GM12878 (cell line): ENCODE measurements around the gene SYNE4. TPM values are rescaled to one million over a fixed set of nuclear protein-coding genes. Genes with fewer than 3 reads are reported as not detected.

Experiments used
- ATAC-seq: fragments of 200-7000 bp; cut with Tn5 transposase; 3 replicates; pipeline ENCODE4 v1.9.1; 2020; ENCODE audit warnings: mild to moderate bottlenecking, moderate library complexity
- BruUV-seq: library from RNA; stranded (reverse); fragments of 400-500 nt; replicated peaks from 2 replicates; lab custom pipeline; 2021; lab: Mats Ljungman, UMichigan
- CTCF ChIA-PET: fragments of 300-600 bp; sonication (Branson Sonifier 250); formaldehyde crosslinking; extraction: SDS; loops from one replicate; lab custom pipeline; 2021; ENCODE audit warnings: inconsistent platforms; lab: Yijun Ruan, JAX
- POLR2A ChIA-PET: fragments of 350-600 bp; formaldehyde crosslinking; extraction: SDS; loops from one replicate; lab custom pipeline; 2021; ENCODE audit warnings: inconsistent platforms; lab: Charles Lee
- RAD21 ChIA-PET: fragments of 300-600 bp; sonication (Branson Sonifier 250); formaldehyde crosslinking; loops from one replicate; lab custom pipeline; 2023; ENCODE audit warnings: antibody characterized with exemption; ENCODE audit not compliant: unreplicated experiment; lab: Charles Lee
- SMC1A ChIA-PET: fragments of 300-600 bp; sonication (Branson Sonifier 250); formaldehyde crosslinking; loops from one replicate; lab custom pipeline; 2023; ENCODE audit not compliant: unreplicated experiment, uncharacterized antibody; lab: Charles Lee
- DNase-seq: peaks from one replicate; pipeline ENCODE4 v3.0.0-alpha.2; 2011; ENCODE audit warnings: low read depth, low spot score
- FAIRE-seq: peaks from 3 replicates; lab custom pipeline; 2011; peaks lifted over from hg19 to GRCh38; lab: Jason Lieb, UNC
- H2AFZ ChIP-seq: 2 replicates; pipeline ENCODE4 v1.6.0; 2011; ENCODE audit warnings: low read depth, low read length, control low read depth; ENCODE audit not compliant: control insufficient read depth
- H3K27ac ChIP-seq: 2 replicates; pipeline ENCODE4 v1.5.1; 2011; ENCODE audit warnings: control low read depth; ENCODE audit not compliant: control insufficient read depth, insufficient read depth
- H3K27me3 ChIP-seq, 2 experiments: replicated peaks in 1 of 2; 2 replicates each; pipeline versions ENCODE4 v1.6.0 to v1.6.1; 2011; ENCODE audit warnings: low read length in 1 of 2; ENCODE audit not compliant: control insufficient read depth in 2 of 2, insufficient read depth in 2 of 2
- H3K36me3 ChIP-seq, 2 experiments: 2 replicates each; pipeline ENCODE4 v1.5.1; 2011; ENCODE audit warnings: low read length in 1 of 2; ENCODE audit not compliant: control insufficient read depth in 2 of 2, insufficient read depth in 2 of 2
- H3K4me1 ChIP-seq: 2 replicates; pipeline ENCODE4 v1.6.1; 2011; ENCODE audit warnings: mild to moderate bottlenecking, low read length, moderate library complexity, mixed read lengths; ENCODE audit not compliant: control insufficient read depth, insufficient read depth
- H3K4me2 ChIP-seq: 2 replicates; pipeline ENCODE4 v1.6.0; 2011; ENCODE audit warnings: control low read depth; ENCODE audit not compliant: control insufficient read depth, insufficient read depth
- H3K4me3 ChIP-seq: fragments of 200-600 bp; sonication (generic); 2 replicates; pipeline ENCODE4 v1.5.1; 2016
- H3K79me2 ChIP-seq: 2 replicates; pipeline ENCODE4 v1.6.0; 2011; ENCODE audit warnings: low read length; ENCODE audit not compliant: control insufficient read depth, insufficient read depth
- H3K9ac ChIP-seq: 2 replicates; pipeline ENCODE4 v1.8.0; 2011; ENCODE audit warnings: low read length, control low read depth, mixed read lengths; ENCODE audit not compliant: control insufficient read depth, insufficient read depth
- H3K9me3 ChIP-seq: replicated peaks from 3 replicates; pipeline ENCODE4 v1.5.1; 2011; ENCODE audit warnings: mild to moderate bottlenecking, low read length; ENCODE audit not compliant: control insufficient read depth, insufficient read depth
- H4K20me1 ChIP-seq: 2 replicates; pipeline ENCODE4 v1.6.0; 2011; ENCODE audit not compliant: control insufficient read depth, insufficient read depth
- ASH2L ChIP-seq: fragments of 300-600, 200-600 bp; sonication (generic); IDR thresholded peaks from 2 replicates; pipeline ENCODE4 v1.6.1; 2017; ENCODE audit warnings: low read depth, mild to moderate bottlenecking, borderline replicate concordance
- ATF7 ChIP-seq: fragments of 450-650 bp; IDR thresholded peaks from 2 replicates; pipeline ENCODE4 v1.6.1; 2016; ENCODE audit warnings: low read depth, mild to moderate bottlenecking
- BHLHE40 ChIP-seq, 2 experiments: fragments of 450-650 bp in 1 of 2; IDR thresholded peaks; 2 replicates each; pipeline ENCODE4 v1.6.1; 2011 to 2017; ENCODE audit warnings: low read depth in 2 of 2, borderline replicate concordance in 1 of 2, improper control_type of control experiment in 1 of 2, low read length in 1 of 2, mild to moderate bottlenecking in 1 of 2
- CEBPB ChIP-seq, 2 experiments: fragments of 150-350 bp in 1 of 2; IDR thresholded peaks; 2 replicates each; pipeline ENCODE4 v1.6.1; 2012 to 2014; ENCODE audit warnings: low read depth in 2 of 2, low read length in 2 of 2, borderline replicate concordance in 1 of 2, inconsistent platforms in 1 of 2
- IKZF1 ChIP-seq: fragments of 450-650 bp; conservative IDR thresholded peaks from 2 replicates; pipeline ENCODE4 v1.6.1; 2017; ENCODE audit warnings: antibody characterized with exemption, mild to moderate bottlenecking
- IRF4 ChIP-seq: IDR thresholded peaks from 2 replicates; pipeline ENCODE4 v1.6.1; 2011; ENCODE audit warnings: low read depth, low read length
- MYB ChIP-seq: fragments of 150-350 bp; IDR thresholded peaks from 2 replicates; pipeline ENCODE4 v1.6.1; 2014; ENCODE audit warnings: mild to moderate bottlenecking, low read depth, low read length, borderline replicate concordance
- POLR2A ChIP-seq: IDR thresholded peaks from 2 replicates; pipeline ENCODE4 v1.6.1; 2011; ENCODE audit warnings: low read depth, mild to moderate bottlenecking, low read length
- RFX5 ChIP-seq: IDR thresholded peaks from 2 replicates; pipeline ENCODE4 v1.6.1; 2011; ENCODE audit warnings: low read depth, low read length, improper control_type of control experiment
- TAF1 ChIP-seq: IDR thresholded peaks from 2 replicates; pipeline ENCODE4 v1.6.1; 2011; ENCODE audit warnings: mild to moderate bottlenecking, low read depth, low read length, borderline replicate concordance
- ZSCAN29 ChIP-seq: fragments of 450-650 bp; IDR thresholded peaks from 2 replicates; pipeline ENCODE4 v1.6.1; 2017; ENCODE audit warnings: mild to moderate bottlenecking, moderate library complexity
- WGBS: methylation state at CpG from one replicate; pipeline ENCODE4 v1.1.6; 2016; ENCODE audit warnings: low lambda C conversion rate; ENCODE audit not compliant: insufficient replicate concordance, insufficient coverage; ENCODE audit errors: missing lambda C conversion rate; 5-methylcytosine and 5-hydroxymethylcytosine counted together
- in situ Hi-C: fragments of 300-500 bp; cut with MboI; formaldehyde crosslinking; loops from 9 replicates; pipeline ENCODE4 v1.14.3; 2018; ENCODE audit warnings: mixed read lengths
- intact Hi-C: fragments of 100-400 bp; cut with micrococcal nuclease; formaldehyde crosslinking; loops from one replicate; pipeline ENCODE4 v1.14.2; 2022; ENCODE audit not compliant: unreplicated experiment
- polyA plus RNA-seq, 11 experiments: library from polyadenylated mRNA; depleted of rRNA in 4 of 11; unstranded in 6 of 11; stranded (reverse) in 5 of 11; fragments of >200 nt; fragmentation: Nextera tagmentation in 4 of 11; fragmentation: Illumina TruSeq in 1 of 11; extraction: Ambion mirVana in 4 of 11; extraction: Trizol in 1 of 11; gene quantifications; 1 replicate in 1 of 11; 2 replicates in 10 of 11; pipeline versions ENCODE4 v1.2.1 to v1.2.3, GENCODE V29; 2011 to 2016; ENCODE audit warnings: inconsistent platforms in 2 of 11, missing spikeins in 2 of 11, low read depth in 1 of 11
- total RNA-seq, 4 experiments: library from RNA; depleted of rRNA in 3 of 4; stranded (reverse); fragments of >200 nt in 3 of 4; fragmentation: Illumina TruSeq in 1 of 4; extraction: Trizol in 1 of 4; gene quantifications; 2 replicates each; pipeline versions ENCODE4 v1.2.1 to v1.2.3, GENCODE V29; 2013 to 2021
- TF ChIP-seq, protein P1 (sequence below): fragments of 450-650 bp; IDR thresholded peaks from 2 replicates; pipeline ENCODE4 v1.6.1; 2018; ENCODE audit warnings: borderline replicate concordance, mild to moderate bottlenecking; ENCODE audit not compliant: partially characterized antibody
- TF ChIP-seq, protein P2 (sequence below): fragments of 450-650 bp; IDR thresholded peaks from 2 replicates; pipeline ENCODE4 v1.6.1; 2017; ENCODE audit warnings: mild to moderate bottlenecking

Gene SYNE4
- total and polyA plus RNA-seq, 10 of the 15 experiments (the other 5 are each of a cell fraction or from before 2014, with no cell fraction given), result 0.35 to 1.2 (median 0.71) TPM

DNA sequence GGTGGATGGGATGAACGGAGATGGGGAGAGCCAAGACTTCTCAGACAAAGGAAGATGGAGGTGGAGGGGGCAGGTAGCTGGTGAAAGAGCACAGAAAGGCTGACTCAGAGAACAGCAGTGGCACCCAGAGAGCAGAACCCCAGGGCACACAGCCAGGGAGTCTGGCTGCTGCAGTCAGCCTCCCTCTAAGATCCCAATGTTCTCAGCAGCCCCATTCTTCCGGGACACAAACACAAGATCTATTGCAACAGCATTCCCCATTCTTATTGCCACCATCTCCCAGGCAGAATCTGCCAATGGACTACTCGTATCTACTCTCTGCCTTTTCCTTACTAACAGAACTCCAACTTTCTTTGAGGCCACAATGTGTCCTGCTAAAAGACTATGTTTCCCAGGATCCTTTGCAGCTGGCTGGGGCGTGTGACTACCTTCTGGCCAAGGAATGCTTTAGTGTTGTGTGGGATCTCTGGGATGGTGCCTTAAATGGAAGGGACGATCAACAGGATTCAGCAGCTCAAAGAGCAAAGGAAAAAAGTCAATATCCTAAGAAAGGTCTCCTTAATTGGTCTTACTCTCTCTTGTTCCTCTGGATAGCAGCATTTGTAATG lies 37.9 kb upstream of the SYNE4 start:
- RAD21 ChIA-PET, result no interaction called here
- POLR2A ChIA-PET, result no interaction called here
- intact Hi-C loops, result no loop called here
- no peaks in the 10 kb centered on the region for H3K36me3 ChIP-seq
- CTCF ChIA-PET, result no interaction called here
- no TSS peak for BruUV-seq
- no peaks in the 10 kb centered on the region for H3K9me3 ChIP-seq
- in situ Hi-C loops, result no loop called here
- H3K4me1 ChIP-seq, result no peaks in the 10 kb centered on the region
- WGBS, result 85% methylated on average over 5 of the region's 5 CpGs
- H3K27me3 ChIP-seq, result no peaks in the 10 kb centered on the region
- no peaks in the 10 kb centered on the region for H3K79me2 ChIP-seq
- H3K4me3 ChIP-seq, result no peak overlapping the region
- no peak overlapping the region for H3K9ac ChIP-seq
- ATAC-seq (no peak), FAIRE-seq (no peak), DNase-seq (no peak)
- SMC1A ChIA-PET, result no interaction called here
- no peaks in the 10 kb centered on the region for H4K20me1 ChIP-seq
- no peak overlapping the region for H3K4me2 ChIP-seq
- TF ChIP-seq POLR2A (no peak), CEBPB (IDR thresholded peaks at IDR 0.05; ENCODE audit: borderline replicate concordance in 1 of 2, low read depth in 2 of 2, low read length in 2 of 2) (no peak), TAF1 (no peak), RFX5 (no peak), ASH2L (no peak), IRF4 (no peak), BHLHE40 (IDR thresholded peaks at IDR 0.05; ENCODE audit: borderline replicate concordance in 1 of 2, low read depth in 2 of 2, low read length in 1 of 2) (no peak), IKZF1 (no peak), ATF7 (no peak), MYB (no peak), ZSCAN29 (no peak)
- TF ChIP-seq, protein P1, sequence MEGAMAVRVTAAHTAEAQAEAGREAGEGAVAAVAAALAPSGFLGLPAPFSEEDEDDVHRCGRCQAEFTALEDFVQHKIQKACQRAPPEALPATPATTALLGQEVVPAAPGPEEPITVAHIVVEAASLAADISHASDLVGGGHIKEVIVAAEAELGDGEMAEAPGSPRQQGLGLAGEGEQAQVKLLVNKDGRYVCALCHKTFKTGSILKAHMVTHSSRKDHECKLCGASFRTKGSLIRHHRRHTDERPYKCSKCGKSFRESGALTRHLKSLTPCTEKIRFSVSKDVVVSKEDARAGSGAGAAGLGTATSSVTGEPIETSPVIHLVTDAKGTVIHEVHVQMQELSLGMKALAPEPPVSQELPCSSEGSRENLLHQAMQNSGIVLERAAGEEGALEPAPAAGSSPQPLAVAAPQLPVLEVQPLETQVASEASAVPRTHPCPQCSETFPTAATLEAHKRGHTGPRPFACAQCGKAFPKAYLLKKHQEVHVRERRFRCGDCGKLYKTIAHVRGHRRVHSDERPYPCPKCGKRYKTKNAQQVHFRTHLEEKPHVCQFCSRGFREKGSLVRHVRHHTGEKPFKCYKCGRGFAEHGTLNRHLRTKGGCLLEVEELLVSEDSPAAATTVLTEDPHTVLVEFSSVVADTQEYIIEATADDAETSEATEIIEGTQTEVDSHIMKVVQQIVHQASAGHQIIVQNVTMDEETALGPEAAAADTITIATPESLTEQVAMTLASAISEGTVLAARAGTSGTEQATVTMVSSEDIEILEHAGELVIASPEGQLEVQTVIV, result no peak
- TF ChIP-seq, protein P2, sequence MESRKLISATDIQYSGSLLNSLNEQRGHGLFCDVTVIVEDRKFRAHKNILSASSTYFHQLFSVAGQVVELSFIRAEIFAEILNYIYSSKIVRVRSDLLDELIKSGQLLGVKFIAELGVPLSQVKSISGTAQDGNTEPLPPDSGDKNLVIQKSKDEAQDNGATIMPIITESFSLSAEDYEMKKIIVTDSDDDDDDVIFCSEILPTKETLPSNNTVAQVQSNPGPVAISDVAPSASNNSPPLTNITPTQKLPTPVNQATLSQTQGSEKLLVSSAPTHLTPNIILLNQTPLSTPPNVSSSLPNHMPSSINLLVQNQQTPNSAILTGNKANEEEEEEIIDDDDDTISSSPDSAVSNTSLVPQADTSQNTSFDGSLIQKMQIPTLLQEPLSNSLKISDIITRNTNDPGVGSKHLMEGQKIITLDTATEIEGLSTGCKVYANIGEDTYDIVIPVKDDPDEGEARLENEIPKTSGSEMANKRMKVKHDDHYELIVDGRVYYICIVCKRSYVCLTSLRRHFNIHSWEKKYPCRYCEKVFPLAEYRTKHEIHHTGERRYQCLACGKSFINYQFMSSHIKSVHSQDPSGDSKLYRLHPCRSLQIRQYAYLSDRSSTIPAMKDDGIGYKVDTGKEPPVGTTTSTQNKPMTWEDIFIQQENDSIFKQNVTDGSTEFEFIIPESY, result no peak
- H2AFZ ChIP-seq, result no peak overlapping the region
- no peak overlapping the region for H3K27ac ChIP-seq
